GM20000 (cell line): ENCODE results near the gene FARSA.
"Not testable (repeated sequence)": the region's sequence is repeated elsewhere in the genome, so short reads cannot be mapped to it uniquely, and the experiment has no call there.

Source experiments
- DNase-seq: peaks from one replicate; pipeline ENCODE4 v3.0.0; 2012; ENCODE audit warnings: low spot score
- TF ChIP-seq, protein P1 (sequence below): IDR thresholded peaks from 2 replicates; pipeline ENCODE4 v1.5.1; 2012; ENCODE audit warnings: mild to moderate bottlenecking, control low read depth; ENCODE audit errors: extremely low read depth, missing control alignments

Gene FARSA

DNA sequence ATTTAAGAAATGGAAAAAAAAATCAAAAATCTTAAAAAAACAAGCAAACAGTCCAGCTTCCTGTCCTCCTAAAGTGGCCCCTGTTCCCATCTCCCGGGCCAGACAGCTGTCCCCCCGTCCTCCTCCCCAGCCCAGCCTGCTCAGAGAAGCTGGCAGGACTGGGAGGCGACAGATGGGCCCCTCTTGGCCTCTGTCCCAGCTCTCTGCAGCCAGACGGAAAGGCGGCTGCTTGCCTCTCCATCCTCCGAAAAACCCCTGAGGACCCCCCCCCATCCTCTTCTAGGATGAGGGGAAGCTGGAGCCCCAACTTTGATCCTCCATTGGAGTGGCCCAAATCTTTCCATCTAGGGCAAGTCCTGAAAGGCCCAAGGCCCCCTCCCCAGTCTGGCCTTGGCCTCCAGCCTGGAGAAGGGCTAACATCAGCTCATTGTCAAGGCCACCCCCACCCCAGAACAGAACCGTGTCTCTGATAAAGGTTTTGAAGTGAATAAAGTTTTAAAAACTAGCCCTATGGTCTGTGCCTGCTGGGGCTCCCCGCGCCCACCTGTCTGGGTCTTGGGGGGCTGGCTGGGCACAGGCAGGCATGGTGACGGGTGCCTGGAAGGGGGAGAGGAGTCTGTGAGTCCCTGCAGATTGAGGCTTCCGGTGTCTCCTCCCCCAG, 19.8 kb upstream of the FARSA start:
- DNase-seq = no peak
- TF ChIP-seq, protein P1, sequence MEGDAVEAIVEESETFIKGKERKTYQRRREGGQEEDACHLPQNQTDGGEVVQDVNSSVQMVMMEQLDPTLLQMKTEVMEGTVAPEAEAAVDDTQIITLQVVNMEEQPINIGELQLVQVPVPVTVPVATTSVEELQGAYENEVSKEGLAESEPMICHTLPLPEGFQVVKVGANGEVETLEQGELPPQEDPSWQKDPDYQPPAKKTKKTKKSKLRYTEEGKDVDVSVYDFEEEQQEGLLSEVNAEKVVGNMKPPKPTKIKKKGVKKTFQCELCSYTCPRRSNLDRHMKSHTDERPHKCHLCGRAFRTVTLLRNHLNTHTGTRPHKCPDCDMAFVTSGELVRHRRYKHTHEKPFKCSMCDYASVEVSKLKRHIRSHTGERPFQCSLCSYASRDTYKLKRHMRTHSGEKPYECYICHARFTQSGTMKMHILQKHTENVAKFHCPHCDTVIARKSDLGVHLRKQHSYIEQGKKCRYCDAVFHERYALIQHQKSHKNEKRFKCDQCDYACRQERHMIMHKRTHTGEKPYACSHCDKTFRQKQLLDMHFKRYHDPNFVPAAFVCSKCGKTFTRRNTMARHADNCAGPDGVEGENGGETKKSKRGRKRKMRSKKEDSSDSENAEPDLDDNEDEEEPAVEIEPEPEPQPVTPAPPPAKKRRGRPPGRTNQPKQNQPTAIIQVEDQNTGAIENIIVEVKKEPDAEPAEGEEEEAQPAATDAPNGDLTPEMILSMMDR = no peak

GRCh38 chr19:12952488-12953137, 19.1 kb upstream of the FARSA start:
- TF ChIP-seq, protein P1 = no peak
- no peak for DNase-seq

- DNase-seq = not testable (repeated sequence)
Observed at GRCh38 chr19:12952050-12952449, 18.5 kb upstream of the FARSA start.

DNA sequence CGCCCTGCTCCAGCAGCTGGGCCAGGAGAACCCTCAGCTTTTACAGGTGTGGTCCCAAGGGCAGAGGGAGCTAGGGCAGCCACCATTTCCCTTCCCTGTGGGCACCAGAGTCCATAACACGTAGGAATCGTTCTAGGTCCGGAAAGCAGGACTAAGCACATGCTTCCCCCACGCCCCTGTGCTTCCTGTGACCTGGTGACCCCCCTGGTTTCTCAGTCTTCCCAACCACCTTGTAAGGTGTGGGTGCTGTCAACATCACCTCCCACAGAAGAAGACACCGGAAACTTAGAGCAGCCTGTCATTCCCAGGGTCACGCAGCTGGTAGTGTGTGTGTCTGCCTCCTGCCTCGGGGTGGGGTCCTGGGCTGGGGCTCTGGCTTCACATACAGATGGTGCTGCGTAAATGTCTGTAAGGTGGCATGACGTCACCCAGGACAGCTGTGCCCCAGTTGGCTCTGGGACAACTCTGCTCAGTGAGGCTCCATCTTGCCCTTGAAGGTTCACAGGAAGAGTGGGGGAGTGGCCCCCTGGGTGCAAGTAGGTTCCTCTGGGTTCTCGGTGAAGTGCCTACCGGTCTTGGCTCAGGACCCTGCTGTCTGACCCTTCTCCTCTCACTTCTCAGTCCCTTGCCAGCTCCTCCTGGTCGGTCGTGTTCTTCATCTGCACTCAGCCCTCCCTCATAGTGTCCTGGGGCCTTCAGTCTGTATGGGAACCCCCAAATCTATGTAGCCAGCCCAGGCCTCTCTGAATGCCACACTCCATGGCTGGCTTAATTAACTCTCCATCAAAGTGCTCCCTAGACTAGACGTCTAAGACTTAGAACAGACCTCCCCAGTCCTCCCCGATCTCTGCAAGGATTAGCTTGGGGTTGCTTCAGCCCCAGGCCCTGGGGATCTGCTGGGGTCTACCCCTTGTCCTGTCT, 16.1 kb upstream of the FARSA start:
- no peak for DNase-seq
- TF ChIP-seq, protein P1 = no peak

GRCh38 chr19:12948612-12949362, 15.3 kb upstream of the FARSA start:
- no peak for DNase-seq

GRCh38 chr19:12947702-12948611, 14.4 kb upstream of the FARSA start:
- DNase-seq = no peak
- TF ChIP-seq, protein P1 = no peak

More at GRCh38 chr19:12948612-12949362, 15.3 kb upstream of the FARSA start:
- TF ChIP-seq, protein P1 = no peak
